H1 (cell line): ENCODE results near the gene ADPRS. TPM values are rescaled to one million over a fixed set of nuclear protein-coding genes. Genes with fewer than 3 reads are reported as not detected.

Experiments used
- CBX5 ChIP-seq: fragments of 300-800, 300-1000 bp; sonication (generic); IDR thresholded peaks from 2 replicates; pipeline ENCODE4 v1.7.1; 2016; ENCODE audit warnings: antibody characterized with exemption, low read length, low read depth
- PHF8 ChIP-seq: fragments of 200-600 bp; sonication (generic); conservative IDR thresholded peaks from 2 replicates; pipeline ENCODE4 v1.7.1; 2012; ENCODE audit warnings: low read depth, mild to moderate bottlenecking, inconsistent platforms, low read length, moderate library complexity
- RFX5 ChIP-seq: IDR thresholded peaks from 2 replicates; pipeline ENCODE4 v1.6.1; 2011; ENCODE audit warnings: low read depth, low read length, improper control_type of control experiment, borderline replicate concordance
- TEAD4 ChIP-seq: IDR thresholded peaks from 2 replicates; pipeline ENCODE4 v1.6.1; 2012; ENCODE audit warnings: low read depth, low read length, inconsistent platforms, mixed read lengths
- polyA plus RNA-seq, 7 experiments: library from polyadenylated mRNA; depleted of rRNA in 3 of 7; stranded (reverse) in 5 of 7; unstranded in 2 of 7; fragments of >200 nt in 5 of 7; fragments of 200-250 nt in 2 of 7; gene quantifications; 1 replicate in 5 of 7; 2 replicates in 1 of 7; 4 replicates in 1 of 7; pipeline versions ENCODE4 v1.2.1 to v1.2.3, GENCODE V29; 2011 to 2013; ENCODE audit warnings: missing spikeins in 2 of 7, mixed read lengths in 2 of 7
- total RNA-seq: library from RNA; stranded (reverse); fragmentation: NEBNext Ultra II Directional; extraction: Animal tissue kit (Norgen Biotek cat#: 25700); gene quantifications from 2 replicates; pipeline ENCODE4 v1.2.1, GENCODE V29; 2021
- TF ChIP-seq, protein P1 (sequence below): IDR thresholded peaks from 2 replicates; pipeline ENCODE4 v1.6.1; 2012; ENCODE audit warnings: inconsistent platforms

ADPRS gene
- total and polyA plus RNA-seq, 2 of the 8 experiments (the other 6 are each of a cell fraction or from before 2014, with no cell fraction given) = 22.9 to 38.1 TPM

DNA sequence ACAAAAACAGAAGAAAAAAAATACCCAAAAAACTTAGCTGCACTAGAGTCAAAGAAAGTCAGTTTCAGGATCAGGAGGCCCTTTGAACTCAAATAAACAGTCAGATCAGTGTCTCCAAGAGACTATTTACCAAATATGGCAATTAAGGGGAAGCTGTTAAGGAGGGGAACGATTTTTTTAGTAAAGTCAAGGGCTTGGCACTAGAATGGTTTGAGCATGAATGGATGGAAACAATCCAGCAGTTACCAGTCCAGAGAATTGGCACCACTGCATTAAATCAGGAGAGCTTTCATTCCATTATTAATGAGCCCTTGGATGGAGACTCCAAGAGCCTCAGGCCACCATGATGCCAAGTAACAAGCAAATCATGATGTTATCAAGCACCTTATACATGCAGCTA is 53.4 kb downstream of the ADPRS start (continued):
- TF ChIP-seq TEAD4 (no peak), CBX5 (no peak), RFX5 (no peak), PHF8 (no peak)
- TF ChIP-seq, protein P1, sequence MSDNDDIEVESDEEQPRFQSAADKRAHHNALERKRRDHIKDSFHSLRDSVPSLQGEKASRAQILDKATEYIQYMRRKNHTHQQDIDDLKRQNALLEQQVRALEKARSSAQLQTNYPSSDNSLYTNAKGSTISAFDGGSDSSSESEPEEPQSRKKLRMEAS = no peak
